MM.1S (cell line): ENCODE results near the gene PARP1.

Experiments
- CTCF ChIP-seq: fragments of 300-600 bp; sonication (generic); IDR thresholded peaks from 2 replicates; pipeline ENCODE4 v1.5.1; 2016; ENCODE audit warnings: antibody characterized with exemption, low read length, mixed read lengths
- EZH2 ChIP-seq: fragments of 300-600 bp; sonication (generic); optimal IDR thresholded peaks from 2 replicates; pipeline ENCODE3; 2017; ENCODE audit warnings: low read depth, mild to moderate bottlenecking, antibody characterized with exemption, low read length, mixed read lengths
- EZH2phosphoT487 ChIP-seq: fragments of 300-600 bp; sonication (generic); IDR thresholded peaks from 2 replicates; pipeline ENCODE4 v1.6.1; 2018; ENCODE audit warnings: antibody characterized with exemption, low read length

GRCh38 chr1:226428791-226429461, 21.0 kb upstream of the PARP1 start:
- TF ChIP-seq EZH2 = no peak
- TF ChIP-seq CTCF = no peak
- TF ChIP-seq EZH2phosphoT487 = no peak
